HepG2 (cell line): Measurements from ENCODE around the gene MEIG1. TPM values are rescaled to one million over a fixed set of nuclear protein-coding genes. Genes with fewer than 3 reads are reported as not detected.

Source experiments
- BORCS8-MEF2B ChIP-seq: sonication (generic); formaldehyde crosslinking; IDR thresholded peaks from 2 replicates; pipeline ENCODE4 v1.8.0; 2022; ENCODE audit warnings: mild to moderate bottlenecking, missing genetic modification reagents
- EEA1 ChIP-seq: sonication (generic); formaldehyde crosslinking; IDR thresholded peaks from 2 replicates; pipeline ENCODE4 v1.5.1; 2020; ENCODE audit warnings: mild to moderate bottlenecking, missing genetic modification reagents, borderline replicate concordance
- FOXJ3 ChIP-seq: sonication (generic); formaldehyde crosslinking; IDR thresholded peaks from 2 replicates; pipeline ENCODE4 v1.4.0; 2020; ENCODE audit warnings: missing genetic modification reagents, mild to moderate bottlenecking, borderline replicate concordance
- MYNN ChIP-seq: sonication (generic); formaldehyde crosslinking; IDR thresholded peaks from 2 replicates; pipeline ENCODE4 v1.4.0; 2020; ENCODE audit warnings: mild to moderate bottlenecking, low read depth, missing genetic modification reagents
- TAF1 ChIP-seq: sonication (generic); formaldehyde crosslinking; IDR thresholded peaks from 2 replicates; pipeline ENCODE4 v1.4.0; 2020; ENCODE audit warnings: missing genetic modification reagents
- U2AF1 ChIP-seq: fragments of 200-400 bp; formaldehyde crosslinking; optimal IDR thresholded peaks from 2 replicates; pipeline ENCODE3; 2017; ENCODE audit warnings: mild to moderate bottlenecking, low read depth, low read length
- XRCC5 ChIP-seq: fragments of 200-400 bp; formaldehyde crosslinking; optimal IDR thresholded peaks from 2 replicates; pipeline ENCODE3; 2017; ENCODE audit warnings: mild to moderate bottlenecking, low read length
- ZNF329 ChIP-seq: sonication (generic); formaldehyde crosslinking; IDR thresholded peaks from 2 replicates; pipeline ENCODE4 v1.9.0; 2021; ENCODE audit warnings: low read depth, mild to moderate bottlenecking, missing genetic modification reagents
- ZNF547 ChIP-seq: sonication (generic); formaldehyde crosslinking; IDR thresholded peaks from 2 replicates; pipeline ENCODE4 v1.5.1; 2020; ENCODE audit warnings: mild to moderate bottlenecking, missing genetic modification reagents
- ZNF605 ChIP-seq: sonication (generic); formaldehyde crosslinking; IDR thresholded peaks from 2 replicates; pipeline ENCODE4 v1.8.0; 2022; ENCODE audit warnings: mild to moderate bottlenecking, missing genetic modification reagents
- ZNF678 ChIP-seq: sonication (generic); formaldehyde crosslinking; IDR thresholded peaks from 2 replicates; pipeline ENCODE4 v1.4.0; 2020; ENCODE audit warnings: mild to moderate bottlenecking, missing genetic modification reagents
- polyA plus RNA-seq, 8 experiments: library from polyadenylated mRNA; depleted of rRNA in 3 of 8; stranded (reverse) in 7 of 8; unstranded in 1 of 8; fragments of >200 nt; fragmentation: Illumina TruSeq in 4 of 8; extraction: Trizol in 4 of 8; gene quantifications; 2 replicates each; pipeline versions ENCODE4 v1.2.1 to v1.2.3, GENCODE V29; 2011 to 2016; ENCODE audit warnings: low read depth in 4 of 8, missing spikeins in 1 of 8, mixed read lengths in 1 of 8; ENCODE audit not compliant: insufficient read depth in 1 of 8
- total RNA-seq, 5 experiments: library from RNA; depleted of rRNA; stranded (reverse); fragments of >200 nt; fragmentation: Illumina TruSeq; extraction: Trizol; gene quantifications; 2 replicates each; pipeline ENCODE4 v1.2.3, GENCODE V29; 2016; ENCODE audit warnings: low read depth in 1 of 5
- TF ChIP-seq, protein P1 (sequence below): sonication (generic); formaldehyde crosslinking; IDR thresholded peaks from 2 replicates; pipeline ENCODE4 v1.4.0; 2020; ENCODE audit warnings: mild to moderate bottlenecking, missing genetic modification reagents
- TF ChIP-seq, protein P2 (sequence below): IDR thresholded peaks from 2 replicates; pipeline ENCODE4 v1.4.0; 2020; ENCODE audit warnings: mild to moderate bottlenecking, missing genetic modification reagents
- TF ChIP-seq, protein P3 (sequence below): sonication (generic); formaldehyde crosslinking; IDR thresholded peaks from 2 replicates; pipeline ENCODE4 v1.4.0; 2020; ENCODE audit warnings: missing genetic modification reagents
- TF ChIP-seq, protein P4 (sequence below): IDR thresholded peaks from 2 replicates; pipeline ENCODE4 v1.6.1; 2018; ENCODE audit warnings: missing genetic modification reagents, mild to moderate bottlenecking, missing compliant biosample characterization

MEIG1 gene
- total and polyA plus RNA-seq, 2 of the 13 experiments (the other 11 are each of a cell fraction or from before 2014, with no cell fraction given): not detected

DNA sequence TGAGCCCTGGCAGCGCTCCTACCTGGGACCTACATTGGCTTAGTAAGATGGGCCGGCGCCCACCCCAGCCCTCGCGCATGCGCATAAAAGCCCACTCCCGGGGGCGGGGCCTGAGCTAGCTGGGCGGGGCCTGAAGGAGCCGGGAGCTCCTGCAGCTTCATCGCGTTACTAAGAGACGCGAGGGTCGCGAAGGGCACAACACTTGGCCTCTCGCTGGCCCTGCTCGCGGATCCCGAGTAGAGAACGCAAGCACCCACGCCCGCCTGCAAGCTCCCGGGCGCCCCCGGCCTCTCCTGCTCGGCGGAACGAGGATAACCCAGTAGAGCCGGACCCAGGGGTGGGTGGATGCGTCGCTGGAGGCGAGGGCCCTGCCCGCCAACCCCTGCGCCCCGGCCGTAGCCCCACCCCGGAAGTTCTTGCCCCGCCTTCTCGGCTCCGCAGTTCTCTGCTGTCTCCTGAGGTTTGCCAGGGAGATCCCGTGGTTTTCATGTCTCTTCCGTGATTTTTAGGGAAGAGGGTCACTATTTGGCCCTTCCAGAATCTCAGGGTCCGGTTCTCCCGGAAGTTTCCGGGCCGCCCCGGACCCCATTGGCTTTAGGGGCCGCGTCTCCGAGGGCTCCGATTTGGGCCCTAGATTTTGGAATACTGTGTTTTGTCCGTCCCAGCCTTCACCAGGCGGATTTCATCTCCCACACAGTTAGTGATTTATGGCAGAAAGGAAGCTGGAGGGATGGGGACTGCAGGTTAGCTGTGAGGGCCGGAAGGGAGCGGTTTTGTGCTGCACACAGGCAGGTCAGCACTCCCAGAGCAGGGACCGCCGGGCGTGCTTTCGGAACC is at the start of gene MEIG1 (continued):
- peak; percentile 88 for TF ChIP-seq U2AF1
- TF ChIP-seq ZNF605 (CRISPR knock-in tag): no peak; the same call in 1 of the 2 replicates
- TF ChIP-seq ZNF329 (CRISPR knock-in tag): 0 out of 2 replicates have a peak, but pooled peaks have one; percentile 31
- peak; percentile 27; the same call in 1 of the 2 replicates for TF ChIP-seq ZNF547 (CRISPR knock-in tag)
- no peak; the same call in 1 of the 2 replicates for TF ChIP-seq FOXJ3 (CRISPR knock-in tag)
- no peak for TF ChIP-seq MYNN (CRISPR knock-in tag)
- peak; percentile 61; the same call in 1 of the 2 replicates for TF ChIP-seq EEA1 (CRISPR knock-in tag)
- no peak for TF ChIP-seq ZNF678 (CRISPR knock-in tag)
- TF ChIP-seq, protein P1, sequence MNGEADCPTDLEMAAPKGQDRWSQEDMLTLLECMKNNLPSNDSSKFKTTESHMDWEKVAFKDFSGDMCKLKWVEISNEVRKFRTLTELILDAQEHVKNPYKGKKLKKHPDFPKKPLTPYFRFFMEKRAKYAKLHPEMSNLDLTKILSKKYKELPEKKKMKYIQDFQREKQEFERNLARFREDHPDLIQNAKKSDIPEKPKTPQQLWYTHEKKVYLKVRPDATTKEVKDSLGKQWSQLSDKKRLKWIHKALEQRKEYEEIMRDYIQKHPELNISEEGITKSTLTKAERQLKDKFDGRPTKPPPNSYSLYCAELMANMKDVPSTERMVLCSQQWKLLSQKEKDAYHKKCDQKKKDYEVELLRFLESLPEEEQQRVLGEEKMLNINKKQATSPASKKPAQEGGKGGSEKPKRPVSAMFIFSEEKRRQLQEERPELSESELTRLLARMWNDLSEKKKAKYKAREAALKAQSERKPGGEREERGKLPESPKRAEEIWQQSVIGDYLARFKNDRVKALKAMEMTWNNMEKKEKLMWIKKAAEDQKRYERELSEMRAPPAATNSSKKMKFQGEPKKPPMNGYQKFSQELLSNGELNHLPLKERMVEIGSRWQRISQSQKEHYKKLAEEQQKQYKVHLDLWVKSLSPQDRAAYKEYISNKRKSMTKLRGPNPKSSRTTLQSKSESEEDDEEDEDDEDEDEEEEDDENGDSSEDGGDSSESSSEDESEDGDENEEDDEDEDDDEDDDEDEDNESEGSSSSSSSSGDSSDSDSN (CRISPR knock-in tag): peak; percentile 74; the same call in 1 of the 2 replicates
- peak; percentile 40 for TF ChIP-seq XRCC5
- TF ChIP-seq, protein P2, sequence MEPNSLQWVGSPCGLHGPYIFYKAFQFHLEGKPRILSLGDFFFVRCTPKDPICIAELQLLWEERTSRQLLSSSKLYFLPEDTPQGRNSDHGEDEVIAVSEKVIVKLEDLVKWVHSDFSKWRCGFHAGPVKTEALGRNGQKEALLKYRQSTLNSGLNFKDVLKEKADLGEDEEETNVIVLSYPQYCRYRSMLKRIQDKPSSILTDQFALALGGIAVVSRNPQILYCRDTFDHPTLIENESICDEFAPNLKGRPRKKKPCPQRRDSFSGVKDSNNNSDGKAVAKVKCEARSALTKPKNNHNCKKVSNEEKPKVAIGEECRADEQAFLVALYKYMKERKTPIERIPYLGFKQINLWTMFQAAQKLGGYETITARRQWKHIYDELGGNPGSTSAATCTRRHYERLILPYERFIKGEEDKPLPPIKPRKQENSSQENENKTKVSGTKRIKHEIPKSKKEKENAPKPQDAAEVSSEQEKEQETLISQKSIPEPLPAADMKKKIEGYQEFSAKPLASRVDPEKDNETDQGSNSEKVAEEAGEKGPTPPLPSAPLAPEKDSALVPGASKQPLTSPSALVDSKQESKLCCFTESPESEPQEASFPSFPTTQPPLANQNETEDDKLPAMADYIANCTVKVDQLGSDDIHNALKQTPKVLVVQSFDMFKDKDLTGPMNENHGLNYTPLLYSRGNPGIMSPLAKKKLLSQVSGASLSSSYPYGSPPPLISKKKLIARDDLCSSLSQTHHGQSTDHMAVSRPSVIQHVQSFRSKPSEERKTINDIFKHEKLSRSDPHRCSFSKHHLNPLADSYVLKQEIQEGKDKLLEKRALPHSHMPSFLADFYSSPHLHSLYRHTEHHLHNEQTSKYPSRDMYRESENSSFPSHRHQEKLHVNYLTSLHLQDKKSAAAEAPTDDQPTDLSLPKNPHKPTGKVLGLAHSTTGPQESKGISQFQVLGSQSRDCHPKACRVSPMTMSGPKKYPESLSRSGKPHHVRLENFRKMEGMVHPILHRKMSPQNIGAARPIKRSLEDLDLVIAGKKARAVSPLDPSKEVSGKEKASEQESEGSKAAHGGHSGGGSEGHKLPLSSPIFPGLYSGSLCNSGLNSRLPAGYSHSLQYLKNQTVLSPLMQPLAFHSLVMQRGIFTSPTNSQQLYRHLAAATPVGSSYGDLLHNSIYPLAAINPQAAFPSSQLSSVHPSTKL (CRISPR knock-in tag): no peak; the same call in 1 of the 2 replicates
- peak; percentile 48; the same call in 1 of the 2 replicates for TF ChIP-seq BORCS8-MEF2B (CRISPR knock-in tag)
- peak; percentile 74 for TF ChIP-seq TAF1 (CRISPR knock-in tag)
- TF ChIP-seq, protein P3, sequence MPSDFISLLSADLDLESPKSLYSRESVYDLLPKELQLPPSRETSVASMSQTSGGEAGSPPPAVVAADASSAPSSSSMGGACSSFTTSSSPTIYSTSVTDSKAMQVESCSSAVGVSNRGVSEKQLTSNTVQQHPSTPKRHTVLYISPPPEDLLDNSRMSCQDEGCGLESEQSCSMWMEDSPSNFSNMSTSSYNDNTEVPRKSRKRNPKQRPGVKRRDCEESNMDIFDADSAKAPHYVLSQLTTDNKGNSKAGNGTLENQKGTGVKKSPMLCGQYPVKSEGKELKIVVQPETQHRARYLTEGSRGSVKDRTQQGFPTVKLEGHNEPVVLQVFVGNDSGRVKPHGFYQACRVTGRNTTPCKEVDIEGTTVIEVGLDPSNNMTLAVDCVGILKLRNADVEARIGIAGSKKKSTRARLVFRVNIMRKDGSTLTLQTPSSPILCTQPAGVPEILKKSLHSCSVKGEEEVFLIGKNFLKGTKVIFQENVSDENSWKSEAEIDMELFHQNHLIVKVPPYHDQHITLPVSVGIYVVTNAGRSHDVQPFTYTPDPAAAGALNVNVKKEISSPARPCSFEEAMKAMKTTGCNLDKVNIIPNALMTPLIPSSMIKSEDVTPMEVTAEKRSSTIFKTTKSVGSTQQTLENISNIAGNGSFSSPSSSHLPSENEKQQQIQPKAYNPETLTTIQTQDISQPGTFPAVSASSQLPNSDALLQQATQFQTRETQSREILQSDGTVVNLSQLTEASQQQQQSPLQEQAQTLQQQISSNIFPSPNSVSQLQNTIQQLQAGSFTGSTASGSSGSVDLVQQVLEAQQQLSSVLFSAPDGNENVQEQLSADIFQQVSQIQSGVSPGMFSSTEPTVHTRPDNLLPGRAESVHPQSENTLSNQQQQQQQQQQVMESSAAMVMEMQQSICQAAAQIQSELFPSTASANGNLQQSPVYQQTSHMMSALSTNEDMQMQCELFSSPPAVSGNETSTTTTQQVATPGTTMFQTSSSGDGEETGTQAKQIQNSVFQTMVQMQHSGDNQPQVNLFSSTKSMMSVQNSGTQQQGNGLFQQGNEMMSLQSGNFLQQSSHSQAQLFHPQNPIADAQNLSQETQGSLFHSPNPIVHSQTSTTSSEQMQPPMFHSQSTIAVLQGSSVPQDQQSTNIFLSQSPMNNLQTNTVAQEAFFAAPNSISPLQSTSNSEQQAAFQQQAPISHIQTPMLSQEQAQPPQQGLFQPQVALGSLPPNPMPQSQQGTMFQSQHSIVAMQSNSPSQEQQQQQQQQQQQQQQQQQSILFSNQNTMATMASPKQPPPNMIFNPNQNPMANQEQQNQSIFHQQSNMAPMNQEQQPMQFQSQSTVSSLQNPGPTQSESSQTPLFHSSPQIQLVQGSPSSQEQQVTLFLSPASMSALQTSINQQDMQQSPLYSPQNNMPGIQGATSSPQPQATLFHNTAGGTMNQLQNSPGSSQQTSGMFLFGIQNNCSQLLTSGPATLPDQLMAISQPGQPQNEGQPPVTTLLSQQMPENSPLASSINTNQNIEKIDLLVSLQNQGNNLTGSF (CRISPR knock-in tag): 0 out of 2 replicates have a peak, but pooled peaks have one; percentile 7
- TF ChIP-seq, protein P4, sequence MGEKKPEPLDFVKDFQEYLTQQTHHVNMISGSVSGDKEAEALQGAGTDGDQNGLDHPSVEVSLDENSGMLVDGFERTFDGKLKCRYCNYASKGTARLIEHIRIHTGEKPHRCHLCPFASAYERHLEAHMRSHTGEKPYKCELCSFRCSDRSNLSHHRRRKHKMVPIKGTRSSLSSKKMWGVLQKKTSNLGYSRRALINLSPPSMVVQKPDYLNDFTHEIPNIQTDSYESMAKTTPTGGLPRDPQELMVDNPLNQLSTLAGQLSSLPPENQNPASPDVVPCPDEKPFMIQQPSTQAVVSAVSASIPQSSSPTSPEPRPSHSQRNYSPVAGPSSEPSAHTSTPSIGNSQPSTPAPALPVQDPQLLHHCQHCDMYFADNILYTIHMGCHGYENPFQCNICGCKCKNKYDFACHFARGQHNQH (CRISPR knock-in tag): 0 out of 2 replicates have a peak, but pooled peaks have one; percentile 18
